ENCODE results near the gene LRRC8C.
A peak's percentile ranks its signal among the peaks of the same experiment; 100 is the strongest.

LRRC8C gene

GRCh38 chr1:89762779-89763648 lies 130.1 kb downstream of the LRRC8C start:
- peak; percentile 65 for DNase-seq (ENCODE audit: low read depth, low spot score)

- no peak for DNase-seq (ENCODE audit: low read depth, low spot score)
Observed at GRCh38 chr1:89763649-89763986, 130.7 kb downstream of the LRRC8C start.

- no peak for DNase-seq (ENCODE audit: low read depth, low spot score)
Observed at GRCh38 chr1:89765774-89766173, 132.9 kb downstream of the LRRC8C start.

- no peak for DNase-seq (ENCODE audit: low read depth, low spot score)
Observed at GRCh38 chr1:89767618-89768017, 134.7 kb downstream of the LRRC8C start.

Measured in activated naive CD8-positive, alpha-beta T cell treated with anti-CD3 and anti-CD28 coated beads, Interleukin-2, amount 50 U/mL, for 16 hours (primary cell).